NK-92 (cell line): ENCODE measurements around the gene GRID1.

ENCODE experiments used
- DNase-seq: peaks from one replicate; lab custom pipeline; 2025; ENCODE audit not compliant: unreplicated experiment; lab: John Stamatoyannopoulos, UW

Gene GRID1

GRCh38 chr10:85643171-85643844 is 723.3 kb downstream of the GRID1 start:
- DNase-seq: no peak

- DNase-seq: no peak
These were observed 724.0 kb downstream of the GRID1 start for GRCh38 chr10:85642421-85643170.

- DNase-seq: no peak
These were observed 724.5 kb downstream of the GRID1 start for GRCh38 chr10:85642082-85642420.

GRCh38 chr10:85641479-85642009 is 725.1 kb downstream of the GRID1 start:
- no peak for DNase-seq

GRCh38 chr10:85638797-85639196 is 727.8 kb downstream of the GRID1 start:
- DNase-seq: no peak

- DNase-seq: no peak
These were observed 730.9 kb downstream of the GRID1 start for GRCh38 chr10:85635650-85636049.

- no peak for DNase-seq
These were observed 742.1 kb downstream of the GRID1 start for GRCh38 chr10:85624511-85624910.

- no peak for DNase-seq
These were observed 742.8 kb downstream of the GRID1 start for GRCh38 chr10:85623758-85624157.

GRCh38 chr10:85623342-85623741 is 743.3 kb downstream of the GRID1 start:
- DNase-seq: no peak

- DNase-seq: no peak
These were observed 744.2 kb downstream of the GRID1 start for GRCh38 chr10:85622425-85622824.

GRCh38 chr10:85621562-85621961 is 745.0 kb downstream of the GRID1 start:
- DNase-seq: no peak

GRCh38 chr10:85620807-85621206 is 745.8 kb downstream of the GRID1 start:
- no peak for DNase-seq

- no peak for DNase-seq
These were observed 746.8 kb downstream of the GRID1 start for GRCh38 chr10:85619832-85620231.

GRCh38 chr10:85618841-85619240 is 747.8 kb downstream of the GRID1 start:
- no peak for DNase-seq

GRCh38 chr10:85617751-85618546 is 748.6 kb downstream of the GRID1 start:
- no peak for DNase-seq

GRCh38 chr10:85615556-85615955 is 751.0 kb downstream of the GRID1 start:
- no peak for DNase-seq

- no peak for DNase-seq
These were observed 751.6 kb downstream of the GRID1 start for GRCh38 chr10:85614981-85615380.

- DNase-seq: no peak
These were observed 752.0 kb downstream of the GRID1 start for GRCh38 chr10:85614566-85614965.

- no peak for DNase-seq
These were observed 753.2 kb downstream of the GRID1 start for GRCh38 chr10:85613391-85613790.

- DNase-seq: no peak
These were observed 753.8 kb downstream of the GRID1 start for GRCh38 chr10:85612833-85613232.

GRCh38 chr10:85612378-85612775 is 754.2 kb downstream of the GRID1 start:
- no peak for DNase-seq
